PFSK-1 (cell line): Measurements from ENCODE around the gene CTPS1.

ENCODE experiments used
- POLR2AphosphoS5 ChIP-seq: IDR thresholded peaks from 2 replicates; pipeline ENCODE4 v1.6.1; 2012; ENCODE audit warnings: low read depth, mild to moderate bottlenecking, control low read depth, low read length, moderate library complexity
- SIN3A ChIP-seq: IDR thresholded peaks from 2 replicates; pipeline ENCODE4 v1.6.1; 2012; ENCODE audit warnings: mild to moderate bottlenecking, low read length, moderate library complexity, borderline replicate concordance; ENCODE audit not compliant: insufficient read depth
- TF ChIP-seq, protein P1 (sequence below), 2 experiments: IDR thresholded peaks; 2 replicates each; pipeline versions ENCODE4 v1.6.1 to v1.8.0; 2011 to 2012; ENCODE audit warnings: low read depth in 2 of 2, low read length in 2 of 2, control low read depth in 1 of 2, inconsistent platforms in 1 of 2, mild to moderate bottlenecking in 1 of 2, moderate library complexity in 1 of 2; ENCODE audit not compliant: insufficient read depth in 1 of 2

DNA sequence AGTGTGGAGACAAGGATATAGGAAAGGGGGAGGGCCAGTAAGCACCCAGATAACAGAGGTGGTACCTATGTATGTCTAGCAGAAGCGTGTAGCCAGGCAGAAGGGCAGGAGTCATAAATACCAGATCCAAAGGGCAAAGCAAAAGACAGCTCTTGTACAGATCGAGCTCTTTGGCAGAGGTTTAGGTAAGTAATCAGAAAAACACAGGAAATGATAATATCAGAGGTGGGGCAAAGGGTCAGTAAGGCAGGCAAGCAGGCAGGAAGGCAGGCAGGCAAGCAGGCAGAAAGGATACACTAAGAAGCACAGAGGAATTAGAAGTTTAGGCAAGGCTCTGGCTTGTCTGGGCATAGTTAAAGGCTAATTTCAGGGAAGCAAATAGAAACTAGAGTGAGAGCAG is 64.7 kb downstream of the CTPS1 start:
- TF ChIP-seq POLR2AphosphoS5 (no peak), SIN3A (no peak)
- TF ChIP-seq, protein P1, sequence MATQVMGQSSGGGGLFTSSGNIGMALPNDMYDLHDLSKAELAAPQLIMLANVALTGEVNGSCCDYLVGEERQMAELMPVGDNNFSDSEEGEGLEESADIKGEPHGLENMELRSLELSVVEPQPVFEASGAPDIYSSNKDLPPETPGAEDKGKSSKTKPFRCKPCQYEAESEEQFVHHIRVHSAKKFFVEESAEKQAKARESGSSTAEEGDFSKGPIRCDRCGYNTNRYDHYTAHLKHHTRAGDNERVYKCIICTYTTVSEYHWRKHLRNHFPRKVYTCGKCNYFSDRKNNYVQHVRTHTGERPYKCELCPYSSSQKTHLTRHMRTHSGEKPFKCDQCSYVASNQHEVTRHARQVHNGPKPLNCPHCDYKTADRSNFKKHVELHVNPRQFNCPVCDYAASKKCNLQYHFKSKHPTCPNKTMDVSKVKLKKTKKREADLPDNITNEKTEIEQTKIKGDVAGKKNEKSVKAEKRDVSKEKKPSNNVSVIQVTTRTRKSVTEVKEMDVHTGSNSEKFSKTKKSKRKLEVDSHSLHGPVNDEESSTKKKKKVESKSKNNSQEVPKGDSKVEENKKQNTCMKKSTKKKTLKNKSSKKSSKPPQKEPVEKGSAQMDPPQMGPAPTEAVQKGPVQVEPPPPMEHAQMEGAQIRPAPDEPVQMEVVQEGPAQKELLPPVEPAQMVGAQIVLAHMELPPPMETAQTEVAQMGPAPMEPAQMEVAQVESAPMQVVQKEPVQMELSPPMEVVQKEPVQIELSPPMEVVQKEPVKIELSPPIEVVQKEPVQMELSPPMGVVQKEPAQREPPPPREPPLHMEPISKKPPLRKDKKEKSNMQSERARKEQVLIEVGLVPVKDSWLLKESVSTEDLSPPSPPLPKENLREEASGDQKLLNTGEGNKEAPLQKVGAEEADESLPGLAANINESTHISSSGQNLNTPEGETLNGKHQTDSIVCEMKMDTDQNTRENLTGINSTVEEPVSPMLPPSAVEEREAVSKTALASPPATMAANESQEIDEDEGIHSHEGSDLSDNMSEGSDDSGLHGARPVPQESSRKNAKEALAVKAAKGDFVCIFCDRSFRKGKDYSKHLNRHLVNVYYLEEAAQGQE (IDR thresholded peaks at IDR 0.05; ENCODE audit: insufficient read depth in 1 of 2, low read depth in 2 of 2, low read length in 2 of 2) = no peak
